Right atrium auricular region (tissue), 2 donors: Measurements from ENCODE around the gene CNGA3. TPM values are rescaled to one million over a fixed set of nuclear protein-coding genes. Genes with fewer than 3 reads are reported as not detected.

Experiments
- DNase-seq: peaks from one replicate; pipeline ENCODE4 v3.0.0-alpha.2; 2019; ENCODE audit warnings: low spot score
- H3K27ac ChIP-seq, 2 donors: fragments of 200-600 bp; sonication (generic); 1 replicate in 1 of 2; 2 replicates in 1 of 2; pipeline ENCODE4 v1.5.1; 2016 to 2019
- H3K27me3 ChIP-seq, 2 donors: fragments of 200-600 bp; sonication (generic); one replicate each; pipeline versions ENCODE4 v1.5.1 to v1.6.0; 2017 to 2019
- H3K36me3 ChIP-seq: fragments of 200-600 bp; sonication (generic); one replicate; pipeline ENCODE4 v1.5.1; 2016
- H3K4me1 ChIP-seq, 2 donors: fragments of 200-600 bp; sonication (generic); one replicate each; pipeline versions ENCODE4 v1.5.1 to v1.6.0; 2017 to 2019
- H3K4me3 ChIP-seq, 2 donors: fragments of 200-600 bp; sonication (generic); 1 replicate in 1 of 2; 2 replicates in 1 of 2; pipeline ENCODE4 v1.5.1; 2017 to 2019; ENCODE audit warnings: mild to moderate bottlenecking in 1 of 2, moderate library complexity in 1 of 2
- H3K9me3 ChIP-seq, 2 donors: fragments of 200-600 bp; sonication (generic); one replicate each; pipeline ENCODE4 v1.5.1; 2019
- CTCF ChIP-seq, 2 donors: fragments of 200-600 bp; sonication (generic); IDR thresholded peaks; one replicate each; pipeline ENCODE4 v1.5.1; 2019; ENCODE audit warnings: antibody characterized with exemption in 2 of 2
- total RNA-seq, 2 donors: library from RNA; depleted of rRNA; stranded (reverse); fragments of >200 nt; gene quantifications; one replicate each; pipeline ENCODE4 v1.1.0, GENCODE V29; 2016

CNGA3 gene
- total RNA-seq, 2 donors from 2014 or later, result not detected

GRCh38 chr2:98347298-98348065, 1.2 kb downstream of the CNGA3 start:
- Histone ChIP-seq H3K27ac (no peak overlapping the region), H3K4me3 (no peak overlapping the region), H3K4me1 (peaks cover 0 to 13% of the 10 kb centered on the region in 2 donors), H3K27me3 (peaks cover 16 to 30% of the 10 kb centered on the region in 2 donors), H3K9me3 (no peaks in the 10 kb centered on the region), H3K36me3 (no peaks in the 10 kb centered on the region)
- TF ChIP-seq CTCF (IDR thresholded peaks at IDR 0.05), result no peak
- no peak for DNase-seq

- no peaks in the 10 kb centered on the region for H3K9me3 ChIP-seq
- H3K4me1 ChIP-seq, result peaks cover 0 to 13% of the 10 kb centered on the region in 2 donors
- no peak overlapping the region for H3K27ac ChIP-seq
- H3K27me3 ChIP-seq, result peaks cover 16 to 30% of the 10 kb centered on the region in 2 donors
- no peaks in the 10 kb centered on the region for H3K36me3 ChIP-seq
- no peak for DNase-seq
- no peak for TF ChIP-seq CTCF (IDR thresholded peaks at IDR 0.05)
- H3K4me3 ChIP-seq, result no peak overlapping the region
Observed at GRCh38 chr2:98348066-98348561, 1.9 kb downstream of the CNGA3 start.

- no peak for DNase-seq
- H3K27ac ChIP-seq, result no peak overlapping the region
- H3K36me3 ChIP-seq, result no peaks in the 10 kb centered on the region
- no peaks in the 10 kb centered on the region for H3K9me3 ChIP-seq
- H3K4me1 ChIP-seq, result peaks cover 0 to 13% of the 10 kb centered on the region in 2 donors
- no peak overlapping the region for H3K4me3 ChIP-seq
- no peak for TF ChIP-seq CTCF (IDR thresholded peaks at IDR 0.05)
- peaks cover 16 to 30% of the 10 kb centered on the region in 2 donors for H3K27me3 ChIP-seq
Observed at GRCh38 chr2:98350411-98350810, 4.2 kb downstream of the CNGA3 start.

GRCh38 chr2:98355881-98356280, 9.6 kb downstream of the CNGA3 start:
- TF ChIP-seq CTCF (IDR thresholded peaks at IDR 0.05), result no peak
- H3K27me3 ChIP-seq, result no peaks in the 10 kb centered on the region
- no peak overlapping the region for H3K27ac ChIP-seq
- no peak for DNase-seq
- H3K4me3 ChIP-seq, result no peak overlapping the region
- no peaks in the 10 kb centered on the region for H3K9me3 ChIP-seq
- H3K4me1 ChIP-seq, result no peaks in the 10 kb centered on the region
- H3K36me3 ChIP-seq, result no peaks in the 10 kb centered on the region

- no peak for TF ChIP-seq CTCF (IDR thresholded peaks at IDR 0.05)
- Histone ChIP-seq H3K27me3 (no peaks in the 10 kb centered on the region), H3K36me3 (no peaks in the 10 kb centered on the region), H3K27ac (no peak overlapping the region), H3K4me3 (no peak overlapping the region), H3K4me1 (no peaks in the 10 kb centered on the region), H3K9me3 (no peaks in the 10 kb centered on the region)
- DNase-seq, result no peak
Observed at GRCh38 chr2:98356729-98357128, 10.5 kb downstream of the CNGA3 start.
